Measurements from ENCODE around the gene TP53.
"Not testable (repeated sequence)": the region's sequence is repeated elsewhere in the genome, so short reads cannot be mapped to it uniquely, and the experiment has no call there.

The TP53 gene

DNA sequence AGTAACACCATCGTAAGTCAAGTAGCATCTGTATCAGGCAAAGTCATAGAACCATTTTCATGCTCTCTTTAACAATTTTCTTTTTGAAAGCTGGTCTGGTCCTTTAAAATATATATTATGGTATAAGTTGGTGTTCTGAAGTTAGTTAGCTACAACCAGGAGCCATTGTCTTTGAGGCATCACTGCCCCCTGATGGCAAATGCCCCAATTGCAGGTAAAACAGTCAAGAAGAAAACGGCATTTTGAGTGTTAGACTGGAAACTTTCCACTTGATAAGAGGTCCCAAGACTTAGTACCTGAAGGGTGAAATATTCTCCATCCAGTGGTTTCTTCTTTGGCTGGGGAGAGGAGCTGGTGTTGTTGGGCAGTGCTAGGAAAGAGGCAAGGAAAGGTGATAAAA is 14.1 kb downstream of the TP53 start:
- DNase-seq, result peak; percentile 67

GRCh38 chr17:7668482-7668881 is 18.8 kb downstream of the TP53 start:
- DNase-seq, result no peak

- DNase-seq, result no peak
Measured at GRCh38 chr17:7667656-7668406, 19.5 kb downstream of the TP53 start.

DNA sequence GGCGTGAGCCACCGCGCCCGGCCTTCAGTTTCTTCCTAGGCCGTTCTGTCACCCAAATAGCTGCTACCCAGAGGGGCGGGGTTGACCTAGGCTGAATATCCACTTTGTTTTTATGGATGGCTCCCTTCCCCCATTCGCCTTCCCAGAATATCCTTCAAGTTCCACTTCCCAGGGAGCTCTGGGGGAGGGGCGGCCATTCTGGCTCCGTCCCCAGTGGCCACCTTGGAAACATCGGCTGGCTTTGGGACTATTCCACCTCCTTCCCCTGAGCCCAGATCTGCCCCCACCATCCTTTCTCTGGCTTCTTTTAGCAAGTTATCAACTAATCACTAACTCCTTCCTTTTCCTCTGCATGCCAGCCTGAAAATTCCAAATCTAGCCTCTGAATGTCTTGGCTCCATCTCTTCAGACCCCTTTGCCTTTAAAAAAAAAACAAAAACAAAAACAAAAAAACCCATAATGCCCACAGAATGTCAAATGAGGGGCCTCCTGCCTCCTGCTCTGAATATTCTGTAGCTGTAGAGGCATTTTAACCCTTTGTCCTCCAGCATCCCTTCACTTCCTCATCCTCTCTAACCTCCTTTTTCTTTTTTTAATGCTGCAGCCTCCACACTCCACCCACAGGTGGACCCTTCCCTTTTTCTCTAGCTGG is 30.2 kb downstream of the TP53 start:
- no peak for DNase-seq

DNA sequence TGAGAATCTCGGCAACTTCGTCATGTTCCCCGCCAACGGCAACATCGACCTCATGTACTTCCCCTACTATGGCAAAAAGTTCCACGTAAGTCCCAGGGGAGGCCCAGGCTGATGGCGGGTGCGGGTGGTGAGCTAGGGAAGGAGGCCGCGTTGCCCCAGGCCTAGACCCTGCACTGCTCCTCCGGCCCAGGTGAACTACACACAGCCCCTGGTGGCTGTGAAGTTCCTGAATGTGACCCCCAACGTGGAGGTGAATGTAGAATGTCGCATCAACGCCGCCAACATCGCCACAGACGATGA is 31.8 kb downstream of the TP53 start:
- DNase-seq, result no peak

DNA sequence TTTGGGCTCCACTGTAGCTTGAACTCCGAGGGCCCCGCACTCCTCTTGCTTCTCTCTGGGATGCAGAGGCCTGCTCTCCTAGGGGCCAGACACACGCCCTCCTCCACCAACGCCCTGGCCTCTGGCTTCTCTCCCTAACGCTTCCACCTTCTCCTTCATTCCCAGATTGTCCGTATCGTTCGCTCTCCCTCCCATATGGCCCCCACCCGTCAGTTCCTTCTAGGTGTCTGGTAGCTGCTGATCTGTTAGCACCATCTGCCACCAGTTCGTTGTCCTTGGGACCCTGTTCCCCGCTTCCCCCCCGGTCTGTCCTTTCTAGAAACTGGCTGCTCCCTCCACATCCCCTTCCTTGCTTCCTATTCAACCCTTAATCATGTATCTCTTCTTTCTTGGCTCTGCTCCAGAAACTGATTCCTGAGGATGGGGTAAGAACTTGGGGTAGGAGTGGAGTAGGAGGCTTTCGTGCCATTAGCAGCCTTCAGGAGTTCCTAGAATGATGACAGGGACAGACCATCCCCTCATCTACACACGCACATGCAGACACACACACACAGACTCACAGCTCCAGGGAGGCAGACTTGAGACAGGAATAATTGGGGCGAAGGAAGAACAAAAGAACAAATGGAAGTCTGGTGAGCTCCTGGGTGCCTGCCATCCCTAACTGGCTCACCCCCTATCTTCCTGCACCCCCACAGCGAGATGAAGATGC is 32.3 kb downstream of the TP53 start:
- no peak for DNase-seq

GRCh38 chr17:7652388-7653356 is 34.6 kb downstream of the TP53 start:
- DNase-seq, result no peak

GRCh38 chr17:7651665-7652387 is 35.5 kb downstream of the TP53 start:
- no peak for DNase-seq

DNA sequence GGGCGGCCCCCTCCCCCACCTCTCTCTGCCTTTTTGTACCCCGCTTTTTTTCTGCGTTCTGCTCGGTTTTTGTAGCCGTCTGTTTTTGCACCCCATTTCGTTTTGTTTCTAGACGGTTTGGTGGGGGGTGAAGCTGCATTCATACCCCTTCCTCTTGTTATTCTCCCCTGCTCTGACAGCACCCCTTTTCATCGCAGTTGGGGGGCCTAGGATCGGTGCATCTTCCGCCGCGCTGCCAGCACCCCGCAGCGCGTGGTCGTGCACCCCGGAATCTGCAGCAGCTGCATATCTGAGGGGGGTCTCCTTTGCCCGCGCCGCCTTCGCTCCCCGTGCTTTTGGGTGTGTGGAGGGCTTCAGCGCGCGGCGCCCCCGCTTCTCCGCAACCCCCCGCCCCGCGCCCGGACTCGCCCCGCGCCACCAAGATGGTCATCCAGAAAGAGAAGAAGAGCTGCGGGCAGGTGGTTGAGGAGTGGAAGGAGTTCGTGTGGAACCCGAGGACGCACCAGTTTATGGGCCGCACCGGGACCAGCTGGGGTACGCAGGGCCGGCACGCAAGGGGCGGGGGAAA is 36.1 kb downstream of the TP53 start:
- no peak for DNase-seq

- peak; percentile 84 for DNase-seq
Measured at GRCh38 chr17:7650509-7651096, 36.7 kb downstream of the TP53 start, which contains the start of gene ATP1B2. Gene ATP1B2 (plus strand): TSS chr17:7650926. CDS start chr17:7651519, 593 bp downstream.

- no peak for DNase-seq
Measured at GRCh38 chr17:7647018-7647417, 40.3 kb downstream of the TP53 start.

- DNase-seq, result no peak
Measured at GRCh38 chr17:7646457-7646856, 40.8 kb downstream of the TP53 start.

- DNase-seq, result no peak
Measured at GRCh38 chr17:7644775-7645174, 42.5 kb downstream of the TP53 start.

DNA sequence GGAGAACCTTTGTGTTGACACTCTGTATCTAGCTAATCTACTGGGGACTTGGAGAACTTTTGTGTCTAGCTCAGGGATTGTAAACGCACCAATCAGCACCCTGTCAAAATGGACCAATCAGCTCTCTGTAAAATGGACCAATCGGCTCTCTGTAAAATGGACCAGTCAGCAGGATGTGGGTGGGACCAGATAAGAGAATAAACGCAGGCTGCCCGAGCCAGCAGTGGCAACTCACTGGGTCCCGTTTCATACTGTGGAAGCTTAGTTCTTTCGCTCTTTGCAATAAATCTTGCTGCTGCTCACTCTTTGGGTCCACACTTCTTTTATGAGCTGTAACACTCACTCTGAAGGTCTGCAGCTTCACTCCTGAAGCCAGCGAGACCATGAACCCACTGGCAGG is 45.7 kb downstream of the TP53 start:
- not testable (repeated sequence) for DNase-seq

GRCh38 chr17:7640783-7641182 is 46.5 kb downstream of the TP53 start:
- DNase-seq, result no peak

GRCh38 chr17:7636163-7636562 is 51.1 kb downstream of the TP53 start:
- no peak for DNase-seq

- peak; percentile 37 for DNase-seq
Measured at GRCh38 chr17:7634384-7634783, 52.9 kb downstream of the TP53 start.

DNA sequence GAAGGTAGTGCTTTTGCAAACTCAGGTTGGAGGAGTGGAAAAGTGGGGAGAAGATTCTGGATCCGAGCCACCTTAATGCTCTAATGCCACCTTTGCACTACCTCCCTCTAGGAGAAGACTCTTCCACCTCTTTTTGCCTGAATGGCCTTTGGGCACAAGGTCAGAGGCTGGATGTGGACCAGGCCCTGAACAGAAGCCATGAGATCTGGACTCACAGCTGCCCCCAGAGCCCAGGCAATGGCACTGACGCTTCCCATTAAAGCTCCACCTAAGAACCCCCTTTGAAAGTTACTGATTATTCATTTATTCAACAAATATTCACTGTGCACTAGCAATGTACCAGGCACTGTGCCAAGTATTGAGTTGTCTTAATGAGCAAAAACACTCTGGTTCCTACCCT is 54.2 kb downstream of the TP53 start:
- no peak for DNase-seq

DNA sequence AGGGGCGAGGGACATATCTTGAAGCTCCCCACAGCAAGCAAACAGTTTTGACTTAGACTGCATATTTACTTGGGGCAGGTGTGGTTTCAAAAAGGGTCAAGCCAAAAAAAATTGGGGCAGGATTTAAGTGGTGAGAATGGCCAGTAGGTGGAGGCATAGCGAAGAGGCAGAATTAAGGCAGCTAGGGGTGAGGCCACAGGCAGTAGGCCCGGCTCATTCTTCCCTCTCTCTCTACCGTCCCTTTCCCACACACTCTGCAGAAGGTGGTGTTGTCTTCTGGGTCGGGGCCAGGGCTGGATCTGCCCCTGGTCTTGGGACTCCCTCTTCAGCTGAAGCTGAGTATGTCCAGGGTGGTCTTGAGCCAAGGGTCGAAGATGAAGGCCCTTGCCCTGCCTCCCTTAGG is 54.8 kb downstream of the TP53 start:
- DNase-seq, result peak; percentile 32

DNA sequence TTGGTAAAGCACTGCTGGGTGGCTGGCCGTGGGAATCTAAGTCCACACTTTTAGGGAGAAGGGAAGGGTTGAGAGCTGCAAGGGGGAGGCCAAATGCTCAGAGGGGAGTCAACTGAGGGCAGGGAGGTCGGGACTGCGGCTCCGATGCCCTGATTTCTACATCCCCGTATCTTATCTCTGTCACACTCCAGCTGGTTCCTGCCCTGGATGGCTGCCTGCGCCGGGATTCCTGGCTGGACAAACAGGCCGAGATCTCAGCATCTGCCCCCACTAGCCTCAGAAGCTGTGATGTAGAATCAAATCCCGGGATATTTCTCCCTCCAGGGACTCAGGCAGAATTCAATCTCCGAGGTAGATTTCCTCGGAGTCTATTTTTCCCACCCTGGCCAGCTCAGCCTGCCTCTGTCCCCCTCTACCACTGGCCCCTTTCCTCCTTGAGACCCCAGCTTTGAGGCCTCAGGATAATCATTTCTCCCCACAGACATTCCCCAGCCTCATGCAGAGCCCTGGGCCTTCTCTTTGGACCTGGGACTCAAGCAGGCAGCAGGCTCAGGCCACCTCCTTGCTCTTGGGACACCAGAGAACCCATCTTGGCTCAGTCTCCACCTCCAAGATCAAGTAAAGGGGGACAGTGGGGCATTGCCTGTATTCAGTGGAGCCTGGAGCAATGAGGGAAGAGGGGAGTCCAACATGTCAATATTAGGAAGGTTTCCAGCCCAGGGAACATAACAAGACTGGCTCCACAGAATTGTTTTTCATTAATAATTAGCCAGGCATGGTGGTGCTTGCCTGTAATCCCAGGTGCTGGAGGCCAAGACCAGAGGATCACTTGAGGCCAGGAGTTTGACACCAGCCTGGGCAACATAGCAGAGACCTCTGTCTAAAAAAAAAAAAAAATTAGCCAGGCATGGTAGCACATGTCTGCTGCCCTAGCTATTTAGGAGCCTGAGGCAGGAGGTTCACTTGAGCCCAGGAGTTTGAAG is 55.6 kb downstream of the TP53 start:
- DNase-seq, result no peak

Measured in stimulated activated CD4-positive, alpha-beta T cell treated with anti-CD3 and anti-CD28 coated beads, Interleukin-15, amount 100 ng/mL, for 24 hours (primary cell).